ENCODE data around the gene BRS3.
"Not testable (repeated sequence)": the region's sequence is repeated elsewhere in the genome, so short reads cannot be mapped to it uniquely, and the experiment has no call there.

BRS3 gene

DNA sequence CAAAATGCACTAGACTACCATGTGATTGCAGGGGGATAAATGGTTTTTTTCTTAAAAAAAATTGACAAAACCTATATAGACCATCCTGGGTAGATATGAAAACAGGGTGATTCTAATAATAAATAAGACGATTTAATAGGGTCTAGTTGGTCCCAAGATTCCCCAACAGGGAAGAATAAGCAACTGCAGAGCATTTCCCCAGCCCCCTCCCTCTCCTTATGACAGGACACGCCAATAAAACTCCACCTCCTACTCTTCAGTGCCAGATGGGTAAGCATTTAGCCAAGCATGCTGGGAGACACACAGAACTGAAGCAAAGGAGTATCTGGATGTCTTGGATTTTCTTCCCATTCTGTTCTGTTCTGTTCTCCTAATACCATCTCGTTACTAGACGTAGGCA, at the start of gene BRS3:
Gene BRS3, plus strand, starts transcription at position 301 of the 400 bp plus-strand sequence. CDS start 168 bp downstream, outside the sequence.
- DNase-seq, result no peak

DNA sequence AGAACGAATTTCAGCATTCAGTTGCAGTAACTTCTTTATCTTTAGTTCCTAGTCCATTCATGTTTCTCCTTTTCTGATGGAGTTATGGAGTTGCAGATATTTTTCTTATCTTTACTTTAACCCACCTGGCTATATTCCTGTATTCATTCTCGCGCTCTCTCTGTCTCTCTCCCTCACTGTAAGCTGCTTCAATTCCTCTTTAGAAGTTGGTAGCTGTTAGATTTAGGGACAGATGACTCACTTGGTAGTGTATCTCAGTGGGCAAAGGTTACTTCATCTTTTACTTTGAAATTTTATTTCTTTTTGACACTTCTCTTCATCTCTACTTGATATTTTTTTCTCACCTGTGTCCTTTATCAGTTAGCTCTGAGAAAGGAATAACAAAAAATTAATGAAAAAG, 49.6 kb upstream of the BRS3 start:
- DNase-seq, result no peak

GRCh38 chrX:136445674-136446073, 42.1 kb upstream of the BRS3 start:
- not testable (repeated sequence) for DNase-seq

DNA sequence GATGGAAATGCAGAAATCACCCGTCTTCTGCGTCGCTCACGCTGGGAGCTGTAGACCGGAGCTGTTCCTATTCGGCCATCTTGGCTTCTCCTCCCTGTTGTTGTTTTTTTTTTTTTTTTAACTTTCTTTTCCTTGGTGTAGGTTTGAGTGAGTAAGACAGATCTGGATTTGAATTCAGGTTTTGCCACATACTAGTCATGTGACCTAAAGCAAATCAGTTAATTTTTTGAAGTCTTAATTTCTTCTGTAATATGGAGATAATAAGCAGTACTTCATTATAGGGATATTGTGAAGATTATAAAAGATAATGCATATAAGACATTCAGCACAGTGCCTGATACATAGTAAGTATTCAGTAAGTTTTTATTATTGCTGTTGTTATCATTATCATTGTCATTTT, 41.5 kb upstream of the BRS3 start:
- no peak for DNase-seq

GRCh38 chrX:136447308-136447707, 40.4 kb upstream of the BRS3 start:
- no peak for DNase-seq

DNA sequence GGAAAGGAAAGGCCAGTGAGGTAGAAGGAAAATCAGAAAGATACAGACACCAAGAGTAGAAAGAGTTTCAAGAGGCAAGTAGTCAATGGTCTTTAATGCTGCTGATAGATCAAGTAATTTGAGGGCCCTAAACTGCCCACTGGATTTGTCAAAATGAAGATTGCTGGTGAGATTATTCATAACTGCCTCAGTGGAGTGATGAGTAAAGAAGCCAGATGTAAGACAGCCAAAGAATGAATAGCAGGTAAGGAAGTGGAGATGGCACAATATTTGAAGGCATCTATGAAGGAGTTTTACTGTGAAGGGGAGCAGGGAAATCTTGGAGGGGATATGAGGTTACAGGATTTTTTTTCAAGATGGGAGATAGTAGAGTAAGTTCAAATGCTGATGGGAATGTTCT, 39.8 kb upstream of the BRS3 start:
- no peak for DNase-seq

- no peak for DNase-seq
These were observed 37.5 kb upstream of the BRS3 start for GRCh38 chrX:136450050-136450830.

DNA sequence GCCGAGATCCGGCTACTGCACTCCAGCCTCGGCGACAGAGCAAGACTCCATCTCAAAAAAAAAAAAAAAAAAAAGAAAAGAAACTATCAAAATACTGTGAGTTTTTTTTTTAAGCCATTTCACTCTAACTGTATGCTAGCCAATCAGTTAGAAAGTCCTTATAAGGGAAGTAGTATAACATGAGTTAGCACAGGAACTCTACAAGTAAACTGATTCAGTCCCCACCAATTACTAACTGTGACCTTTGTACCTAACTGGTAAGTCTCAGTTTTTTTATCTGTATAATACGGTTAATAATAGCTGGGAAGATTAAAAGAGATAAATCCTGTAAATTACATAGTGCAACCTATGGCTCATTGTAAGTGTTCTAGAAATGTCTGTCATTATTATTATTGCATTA, 35.1 kb upstream of the BRS3 start:
- DNase-seq, result no peak

DNA sequence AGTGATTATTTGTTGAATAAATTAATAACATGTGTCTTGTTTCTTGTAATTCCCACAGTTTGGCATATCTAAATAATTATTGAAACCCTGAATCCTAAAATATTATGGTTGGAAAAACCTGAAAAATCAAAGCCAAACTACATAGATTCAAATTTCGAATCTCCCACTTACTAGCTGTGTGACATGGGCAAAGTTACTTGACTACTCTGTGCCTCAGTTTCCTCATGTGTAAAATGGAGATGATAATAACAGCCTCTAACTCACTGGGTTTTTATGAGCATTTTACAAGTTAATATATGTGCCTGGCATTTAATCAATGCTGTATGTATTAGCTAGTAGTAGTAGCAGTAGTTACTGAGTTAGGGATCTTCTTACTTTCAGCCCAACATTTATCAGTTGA, 34.6 kb upstream of the BRS3 start:
- no peak for DNase-seq

- no peak for DNase-seq
These were observed 34.0 kb upstream of the BRS3 start for GRCh38 chrX:136453771-136454170.

GRCh38 chrX:136456133-136456532, 31.6 kb upstream of the BRS3 start:
- no peak for DNase-seq

- no peak for DNase-seq
These were observed 30.3 kb upstream of the BRS3 start for GRCh38 chrX:136457303-136457917.

- no peak for DNase-seq
These were observed 23.2 kb upstream of the BRS3 start for GRCh38 chrX:136464589-136464988.

GRCh38 chrX:136467303-136467702, 20.4 kb upstream of the BRS3 start:
- DNase-seq, result no peak

DNA sequence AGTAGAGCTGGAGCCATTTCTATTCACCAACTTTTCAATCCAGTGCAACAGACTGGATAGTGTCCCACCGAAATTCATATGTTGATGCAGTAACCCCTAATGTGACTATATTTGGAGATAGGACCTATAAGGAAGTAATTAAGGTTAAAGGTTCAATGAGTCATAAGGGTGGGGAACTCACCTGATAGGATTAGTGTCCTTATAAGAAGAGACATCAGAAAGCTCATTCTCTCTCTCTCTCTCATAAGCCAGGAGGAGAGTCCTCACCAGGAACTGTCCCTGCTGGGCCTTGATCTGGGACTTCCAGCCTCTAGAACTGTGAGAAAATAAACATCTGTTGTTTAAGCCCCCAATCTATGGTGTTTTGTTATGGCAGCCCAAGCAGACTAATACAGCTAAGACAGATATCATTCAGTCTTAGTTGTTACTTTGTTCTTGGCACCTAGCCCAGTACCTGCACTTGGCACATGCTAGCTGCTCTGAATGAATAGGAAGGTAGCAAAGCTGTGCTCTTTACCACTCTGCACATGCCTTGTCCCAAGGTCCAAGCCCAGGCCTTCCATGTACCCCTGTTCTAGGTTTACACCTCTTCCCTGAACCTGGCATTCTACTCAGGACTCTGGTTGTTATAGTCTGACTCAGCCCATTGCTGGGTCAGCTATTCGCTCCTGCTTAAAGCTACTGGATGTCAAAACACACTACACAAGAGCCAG, 19.2 kb upstream of the BRS3 start:
- peak; percentile 52 for DNase-seq

DNA sequence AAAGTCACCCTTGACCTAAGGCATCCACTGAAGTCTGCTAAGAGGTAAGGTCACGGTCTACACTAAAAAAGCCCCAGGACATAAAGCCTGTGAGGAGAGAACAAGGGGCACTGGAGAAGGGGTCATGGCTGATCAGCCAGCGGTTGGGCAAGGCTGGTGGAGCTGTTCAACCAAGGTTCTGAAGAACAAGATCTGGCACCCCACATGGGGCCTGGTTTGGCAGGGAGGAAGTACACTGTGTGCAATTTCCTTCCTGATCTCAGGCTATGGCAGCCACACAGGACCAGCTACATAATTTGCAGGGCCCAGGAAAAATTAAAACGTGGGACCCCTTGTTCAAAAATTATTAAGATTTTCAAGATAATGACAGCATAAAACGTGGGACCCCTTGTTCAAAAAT, 14.1 kb upstream of the BRS3 start:
- no peak for DNase-seq

GRCh38 chrX:136475236-136475635, 12.5 kb upstream of the BRS3 start:
- DNase-seq, result no peak

GRCh38 chrX:136476501-136476900, 11.2 kb upstream of the BRS3 start:
- no peak for DNase-seq

- no peak for DNase-seq
These were observed 10.7 kb upstream of the BRS3 start for GRCh38 chrX:136477026-136477425.

DNA sequence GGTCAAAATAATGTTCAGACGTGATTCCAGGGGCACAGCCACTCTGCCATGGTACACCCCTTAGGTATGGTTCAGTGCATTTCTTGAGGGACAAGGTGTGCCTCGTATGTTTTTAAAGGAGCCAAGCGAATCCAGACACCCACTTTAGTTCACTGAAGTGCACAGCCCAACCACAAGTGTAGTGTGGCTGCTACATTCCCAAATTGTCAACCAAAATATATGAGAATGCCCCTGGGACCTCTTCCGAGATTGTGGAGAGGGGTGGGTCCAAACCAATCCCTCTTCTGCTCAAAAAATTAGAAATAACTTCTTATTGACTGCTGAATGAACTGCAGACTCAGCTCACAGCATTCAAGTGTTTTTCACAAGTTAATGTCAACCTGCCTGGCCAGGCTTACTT, 7.4 kb upstream of the BRS3 start:
- DNase-seq, result no peak

- DNase-seq, result no peak
These were observed 959 bp downstream of the BRS3 start for GRCh38 chrX:136488706-136489105.

- peak; percentile 5 for DNase-seq
These were observed 4.1 kb downstream of the BRS3 start for GRCh38 chrX:136491832-136492231.

DNA sequence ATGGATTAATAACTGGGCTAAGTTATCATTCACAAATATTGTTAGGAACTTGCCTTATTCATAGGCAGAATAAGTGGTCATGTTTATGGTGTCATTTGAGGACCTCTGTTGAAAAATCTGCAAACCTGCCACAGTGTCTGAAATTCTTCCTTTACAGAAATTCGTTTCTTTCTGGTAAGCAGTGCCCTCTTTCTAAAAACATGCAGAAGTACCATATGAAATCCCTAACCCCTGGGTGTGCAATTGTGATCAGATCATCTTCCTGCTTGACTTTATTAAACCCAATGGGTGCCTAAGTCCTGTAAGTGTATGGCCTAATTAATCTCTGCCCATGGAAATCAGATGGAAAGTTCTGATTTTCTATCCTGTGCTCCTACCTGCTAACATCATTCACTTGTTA, 5.3 kb downstream of the BRS3 start:
- DNase-seq, result no peak

- no peak for DNase-seq
These were observed 7.3 kb downstream of the BRS3 start for GRCh38 chrX:136495043-136495442.

Data from NCI-H82 (cell line).